Measurements from ENCODE around the gene HTR2A.

The HTR2A gene

GRCh38 chr13:46894568-46894967 is 2.3 kb downstream of the HTR2A start:
- Mint-ChIP-seq H3K9me3 (no peaks in the 10 kb centered on the region), H3K27me3 (peaks cover 82% of the 10 kb centered on the region), H3K36me3 (ENCODE audit: low read depth) (no peaks in the 10 kb centered on the region), H3K4me1 (ENCODE audit: low read depth) (peaks cover 19% of the 10 kb centered on the region), H3K27ac (no peak overlapping the region), H3K4me3 (peak overlapping the region; percentile 69)
- DNase-seq: no peak

- peaks cover 19% of the 10 kb centered on the region for H3K4me1 Mint-ChIP-seq (ENCODE audit: low read depth)
- peaks cover 85% of the 10 kb centered on the region for H3K27me3 Mint-ChIP-seq
- H3K27ac Mint-ChIP-seq: no peak overlapping the region
- peak; percentile 80 for DNase-seq
- no peaks in the 10 kb centered on the region for H3K36me3 Mint-ChIP-seq (ENCODE audit: low read depth)
- H3K4me3 Mint-ChIP-seq: peak overlapping the region; percentile 69
- H3K9me3 Mint-ChIP-seq: no peaks in the 10 kb centered on the region
Observed at GRCh38 chr13:46893798-46894560, 2.9 kb downstream of the HTR2A start.

- H3K36me3 Mint-ChIP-seq (ENCODE audit: low read depth): no peaks in the 10 kb centered on the region
- peaks cover 19% of the 10 kb centered on the region for H3K4me1 Mint-ChIP-seq (ENCODE audit: low read depth)
- no peaks in the 10 kb centered on the region for H3K9me3 Mint-ChIP-seq
- H3K4me3 Mint-ChIP-seq: peak overlapping the region; percentile 69
- no peak overlapping the region for H3K27ac Mint-ChIP-seq
- no peak for DNase-seq
- H3K27me3 Mint-ChIP-seq: peaks cover 86% of the 10 kb centered on the region
Observed at GRCh38 chr13:46893221-46893740, 3.6 kb downstream of the HTR2A start.

GRCh38 chr13:46885018-46885417 is 11.8 kb downstream of the HTR2A start:
- Mint-ChIP-seq H3K4me3 (no peak overlapping the region), H3K27me3 (peaks cover 60% of the 10 kb centered on the region), H3K4me1 (ENCODE audit: low read depth) (no peaks in the 10 kb centered on the region), H3K36me3 (ENCODE audit: low read depth) (no peaks in the 10 kb centered on the region), H3K27ac (no peak overlapping the region), H3K9me3 (no peaks in the 10 kb centered on the region)
- no peak for DNase-seq

GRCh38 chr13:46884531-46884930 is 12.3 kb downstream of the HTR2A start:
- Mint-ChIP-seq H3K4me3 (no peak overlapping the region), H3K27ac (no peak overlapping the region), H3K9me3 (no peaks in the 10 kb centered on the region), H3K36me3 (ENCODE audit: low read depth) (no peaks in the 10 kb centered on the region), H3K4me1 (ENCODE audit: low read depth) (no peaks in the 10 kb centered on the region), H3K27me3 (peaks cover 59% of the 10 kb centered on the region)
- DNase-seq: no peak

GRCh38 chr13:46881621-46882020 is 15.2 kb downstream of the HTR2A start:
- Mint-ChIP-seq H3K27me3 (peaks cover 62% of the 10 kb centered on the region), H3K36me3 (ENCODE audit: low read depth) (no peaks in the 10 kb centered on the region), H3K4me1 (ENCODE audit: low read depth) (no peaks in the 10 kb centered on the region), H3K4me3 (no peak overlapping the region), H3K9me3 (no peaks in the 10 kb centered on the region), H3K27ac (no peak overlapping the region)
- DNase-seq: no peak

- Mint-ChIP-seq H3K36me3 (ENCODE audit: low read depth) (no peaks in the 10 kb centered on the region), H3K4me1 (ENCODE audit: low read depth) (no peaks in the 10 kb centered on the region), H3K27ac (no peak overlapping the region), H3K4me3 (no peak overlapping the region), H3K27me3 (peaks cover 27% of the 10 kb centered on the region), H3K9me3 (no peaks in the 10 kb centered on the region)
- DNase-seq: no peak
Observed at GRCh38 chr13:46874006-46874405, 22.8 kb downstream of the HTR2A start.

GRCh38 chr13:46871557-46871956 is 25.3 kb downstream of the HTR2A start:
- no peaks in the 10 kb centered on the region for H3K9me3 Mint-ChIP-seq
- no peak overlapping the region for H3K4me3 Mint-ChIP-seq
- no peaks in the 10 kb centered on the region for H3K4me1 Mint-ChIP-seq (ENCODE audit: low read depth)
- peaks cover 16% of the 10 kb centered on the region for H3K27me3 Mint-ChIP-seq
- no peak overlapping the region for H3K27ac Mint-ChIP-seq
- H3K36me3 Mint-ChIP-seq (ENCODE audit: low read depth): no peaks in the 10 kb centered on the region
- no peak for DNase-seq

GRCh38 chr13:46868091-46868490 is 28.8 kb downstream of the HTR2A start:
- peaks cover 3% of the 10 kb centered on the region for H3K4me1 Mint-ChIP-seq (ENCODE audit: low read depth)
- no peaks in the 10 kb centered on the region for H3K36me3 Mint-ChIP-seq (ENCODE audit: low read depth)
- no peak for DNase-seq
- H3K27ac Mint-ChIP-seq: no peak overlapping the region
- peaks cover 23% of the 10 kb centered on the region for H3K27me3 Mint-ChIP-seq
- H3K9me3 Mint-ChIP-seq: no peaks in the 10 kb centered on the region
- no peak overlapping the region for H3K4me3 Mint-ChIP-seq

- Mint-ChIP-seq H3K27me3 (peaks cover 23% of the 10 kb centered on the region), H3K4me1 (ENCODE audit: low read depth) (peaks cover 3% of the 10 kb centered on the region), H3K9me3 (no peaks in the 10 kb centered on the region), H3K36me3 (ENCODE audit: low read depth) (no peaks in the 10 kb centered on the region), H3K4me3 (no peak overlapping the region), H3K27ac (no peak overlapping the region)
- DNase-seq: no peak
Observed at GRCh38 chr13:46866150-46866549, 30.7 kb downstream of the HTR2A start.

- Mint-ChIP-seq H3K27ac (no peak overlapping the region), H3K27me3 (peaks cover 25% of the 10 kb centered on the region), H3K9me3 (no peaks in the 10 kb centered on the region), H3K4me1 (ENCODE audit: low read depth) (peaks cover 3% of the 10 kb centered on the region), H3K4me3 (no peak overlapping the region), H3K36me3 (ENCODE audit: low read depth) (no peaks in the 10 kb centered on the region)
- no peak for DNase-seq
Observed at GRCh38 chr13:46864941-46865340, 31.9 kb downstream of the HTR2A start.

- Mint-ChIP-seq H3K27ac (no peak overlapping the region), H3K4me3 (no peak overlapping the region), H3K36me3 (ENCODE audit: low read depth) (no peaks in the 10 kb centered on the region), H3K4me1 (ENCODE audit: low read depth) (peaks cover 3% of the 10 kb centered on the region), H3K9me3 (no peaks in the 10 kb centered on the region), H3K27me3 (peaks cover 15% of the 10 kb centered on the region)
- no peak for DNase-seq
Observed at GRCh38 chr13:46861959-46862358, 34.9 kb downstream of the HTR2A start.

- Mint-ChIP-seq H3K9me3 (no peaks in the 10 kb centered on the region), H3K4me3 (no peak overlapping the region), H3K4me1 (ENCODE audit: low read depth) (peaks cover 1% of the 10 kb centered on the region), H3K27ac (no peak overlapping the region), H3K36me3 (ENCODE audit: low read depth) (no peaks in the 10 kb centered on the region), H3K27me3 (peaks cover 10% of the 10 kb centered on the region)
- DNase-seq: no peak
Observed at GRCh38 chr13:46860722-46861121, 36.1 kb downstream of the HTR2A start.

- DNase-seq: no peak
- H3K9me3 Mint-ChIP-seq: no peaks in the 10 kb centered on the region
- no peaks in the 10 kb centered on the region for H3K36me3 Mint-ChIP-seq (ENCODE audit: low read depth)
- peaks cover 7% of the 10 kb centered on the region for H3K27me3 Mint-ChIP-seq
- no peak overlapping the region for H3K27ac Mint-ChIP-seq
- H3K4me1 Mint-ChIP-seq (ENCODE audit: low read depth): no peaks in the 10 kb centered on the region
- no peak overlapping the region for H3K4me3 Mint-ChIP-seq
Observed at GRCh38 chr13:46858776-46859175, 38.1 kb downstream of the HTR2A start.

GRCh38 chr13:46858163-46858562 is 38.7 kb downstream of the HTR2A start:
- H3K27me3 Mint-ChIP-seq: peaks cover 8% of the 10 kb centered on the region
- H3K36me3 Mint-ChIP-seq (ENCODE audit: low read depth): no peaks in the 10 kb centered on the region
- no peaks in the 10 kb centered on the region for H3K9me3 Mint-ChIP-seq
- no peak for DNase-seq
- H3K4me1 Mint-ChIP-seq (ENCODE audit: low read depth): no peaks in the 10 kb centered on the region
- no peak overlapping the region for H3K27ac Mint-ChIP-seq
- H3K4me3 Mint-ChIP-seq: no peak overlapping the region

All from activated T-cell treated with anti-CD3 and anti-CD28 coated beads, Interleukin-2, amount 50 U/mL, for 24 hours (primary cell).